T-helper 2 cell treated with Interferon-gamma antibody and Interleukin-4, amounts not matched to agents 5 μg/mL and 100 μg/mL, for 36 hours (primary cell): ENCODE results near the gene MTHFD1L.

Experiments used
- DNase-seq: peaks from one replicate; pipeline ENCODE4 v3.0.0; 2021; ENCODE audit warnings: low spot score
- H3K27ac Mint-ChIP-seq: one replicate; pipeline ENCODE4 v1.8.0; 2021; ENCODE audit warnings: mild to moderate bottlenecking, mixed read lengths
- H3K27me3 Mint-ChIP-seq: one replicate; pipeline ENCODE4 v1.8.0; 2021; ENCODE audit warnings: low read depth, mixed read lengths
- H3K36me3 Mint-ChIP-seq: one replicate; pipeline ENCODE4 v1.8.0; 2021; ENCODE audit warnings: low read depth, mixed read lengths
- H3K4me1 Mint-ChIP-seq: one replicate; pipeline ENCODE4 v1.8.0; 2021; ENCODE audit warnings: low read depth, mixed read lengths
- H3K4me3 Mint-ChIP-seq: one replicate; pipeline ENCODE4 v1.8.0; 2022; ENCODE audit warnings: mild to moderate bottlenecking, moderate library complexity, mixed read lengths
- H3K9me3 Mint-ChIP-seq: one replicate; pipeline ENCODE4 v1.8.0; 2021; ENCODE audit warnings: mixed read lengths

The MTHFD1L gene

DNA sequence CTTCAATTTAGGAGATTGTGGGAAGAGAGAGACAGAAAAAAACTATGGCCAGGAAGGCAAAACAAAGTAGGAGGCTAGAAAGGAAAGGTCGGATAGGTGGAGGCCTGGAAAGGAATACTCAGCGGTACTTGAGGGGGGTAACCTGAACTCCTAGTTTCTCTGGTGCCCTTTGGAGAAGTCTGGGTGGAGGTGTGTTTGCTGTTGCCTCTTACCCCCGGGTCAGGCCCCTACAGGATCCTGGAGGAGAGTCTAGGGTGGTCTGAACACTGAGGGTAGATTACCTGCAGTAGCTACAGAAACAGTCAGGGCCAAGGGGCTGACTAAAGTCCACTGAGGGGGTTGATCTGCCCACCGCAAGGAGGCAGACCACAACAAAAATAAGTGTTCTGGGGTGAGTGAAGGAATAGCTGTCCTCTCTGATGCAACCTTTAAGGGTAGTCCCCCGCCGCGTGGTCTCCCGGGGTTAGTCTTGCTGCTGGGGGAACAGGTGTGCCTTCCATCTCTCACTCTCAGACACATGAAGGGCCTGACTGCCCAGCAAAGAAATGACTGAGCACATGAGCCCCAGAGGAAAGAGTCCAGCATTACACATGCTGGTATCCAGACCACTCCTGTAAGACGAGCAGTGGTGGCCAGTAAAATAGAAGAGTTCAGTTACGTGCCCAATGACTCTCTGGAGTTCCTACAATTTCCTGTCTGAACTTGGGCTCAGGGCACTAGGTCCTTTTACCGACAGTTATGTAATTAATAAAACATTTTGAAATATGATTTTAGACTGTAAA, 59.5 kb downstream of the MTHFD1L start:
- H3K27me3 Mint-ChIP-seq, result no peaks in the 10 kb centered on the region
- H3K4me1 Mint-ChIP-seq, result no peaks in the 10 kb centered on the region
- DNase-seq, result no peak
- H3K4me3 Mint-ChIP-seq, result no peak overlapping the region
- H3K27ac Mint-ChIP-seq, result no peak overlapping the region
- H3K9me3 Mint-ChIP-seq, result no peaks in the 10 kb centered on the region
- H3K36me3 Mint-ChIP-seq, result peaks cover 21% of the 10 kb centered on the region

DNA sequence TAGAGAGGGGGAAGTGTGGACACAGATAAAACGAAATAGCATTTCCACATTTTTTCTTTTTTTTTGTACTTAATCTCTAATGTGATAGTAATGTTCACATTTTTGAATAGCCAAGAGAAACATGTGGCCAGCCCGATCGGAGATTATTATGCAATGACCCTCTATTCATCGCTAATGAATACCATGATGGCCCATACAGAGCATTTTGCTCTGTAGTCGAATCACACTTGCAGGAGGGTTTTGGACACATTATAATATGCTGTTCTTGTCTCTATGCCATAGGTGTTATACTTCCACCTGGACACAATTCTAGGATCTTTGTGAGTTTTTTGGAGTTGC, 60.1 kb downstream of the MTHFD1L start:
- no peak overlapping the region for H3K27ac Mint-ChIP-seq
- no peaks in the 10 kb centered on the region for H3K4me1 Mint-ChIP-seq
- DNase-seq, result no peak
- no peaks in the 10 kb centered on the region for H3K27me3 Mint-ChIP-seq
- no peak overlapping the region for H3K4me3 Mint-ChIP-seq
- H3K9me3 Mint-ChIP-seq, result no peaks in the 10 kb centered on the region
- peaks cover 21% of the 10 kb centered on the region for H3K36me3 Mint-ChIP-seq

DNA sequence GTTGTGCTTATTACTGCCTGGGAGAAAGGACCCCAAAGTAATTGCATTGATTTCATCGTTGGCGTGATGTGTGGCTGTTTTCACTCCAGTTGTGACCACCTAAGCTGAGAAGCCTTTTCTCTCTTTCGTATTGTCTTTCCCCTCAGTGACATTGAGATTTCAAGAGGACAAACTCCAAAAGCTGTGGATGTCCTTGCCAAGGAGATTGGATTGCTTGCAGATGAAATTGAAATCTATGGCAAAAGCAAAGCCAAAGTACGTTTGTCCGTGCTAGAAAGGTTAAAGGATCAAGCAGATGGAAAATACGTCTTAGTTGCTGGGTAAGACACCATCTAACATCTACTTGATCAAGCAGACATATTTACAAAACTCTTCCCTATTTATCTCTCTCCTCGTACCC, 60.5 kb downstream of the MTHFD1L start:
- Mint-ChIP-seq H3K4me3 (no peak overlapping the region), H3K27ac (no peak overlapping the region), H3K27me3 (no peaks in the 10 kb centered on the region), H3K9me3 (no peaks in the 10 kb centered on the region), H3K4me1 (no peaks in the 10 kb centered on the region), H3K36me3 (peaks cover 21% of the 10 kb centered on the region)
- DNase-seq, result no peak

DNA sequence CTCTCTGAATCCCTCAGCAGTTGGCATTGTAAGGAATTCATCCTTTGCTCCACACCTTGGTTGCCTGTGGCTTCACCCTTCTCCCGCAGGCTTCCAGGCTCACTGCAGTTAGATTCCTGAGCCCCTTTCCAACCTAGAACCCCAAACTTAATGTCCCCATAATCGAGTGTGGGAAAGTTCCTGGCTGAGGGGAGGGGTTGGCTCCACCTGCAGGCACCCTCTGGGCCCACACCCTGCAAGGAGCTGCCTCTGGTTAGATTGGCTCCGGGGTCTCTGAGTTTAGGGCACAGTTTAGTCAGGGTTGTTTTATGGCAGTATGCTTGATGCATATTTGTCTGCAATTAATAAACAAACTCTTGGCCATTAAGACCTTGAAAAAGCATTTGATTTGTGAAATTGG, 63.4 kb downstream of the MTHFD1L start:
- Mint-ChIP-seq H3K27ac (no peak overlapping the region), H3K27me3 (no peaks in the 10 kb centered on the region), H3K36me3 (peaks cover 12% of the 10 kb centered on the region), H3K4me3 (no peak overlapping the region), H3K9me3 (no peaks in the 10 kb centered on the region), H3K4me1 (no peaks in the 10 kb centered on the region)
- no peak for DNase-seq

DNA sequence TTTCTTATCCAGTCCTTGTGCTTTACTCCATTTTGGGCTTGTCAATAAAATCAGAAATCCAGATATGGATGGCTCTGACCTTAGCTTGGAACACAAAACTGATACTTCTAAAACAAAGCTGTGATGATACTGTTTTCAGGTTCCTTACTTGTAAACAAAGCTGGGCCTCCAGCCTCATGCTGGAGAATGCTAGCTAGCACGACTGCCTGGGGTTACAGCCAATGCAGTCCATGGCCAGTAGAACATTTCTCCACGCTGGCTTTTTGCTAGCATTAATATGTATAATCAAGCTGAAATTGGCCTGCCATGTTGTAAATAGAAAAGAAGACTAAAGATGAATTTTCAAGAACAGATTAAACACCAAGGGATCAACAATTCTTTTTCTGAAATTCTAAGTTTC, 63.9 kb downstream of the MTHFD1L start:
- H3K27me3 Mint-ChIP-seq, result no peaks in the 10 kb centered on the region
- DNase-seq, result no peak
- no peak overlapping the region for H3K4me3 Mint-ChIP-seq
- no peak overlapping the region for H3K27ac Mint-ChIP-seq
- no peaks in the 10 kb centered on the region for H3K9me3 Mint-ChIP-seq
- H3K36me3 Mint-ChIP-seq, result peaks cover 16% of the 10 kb centered on the region
- no peaks in the 10 kb centered on the region for H3K4me1 Mint-ChIP-seq

DNA sequence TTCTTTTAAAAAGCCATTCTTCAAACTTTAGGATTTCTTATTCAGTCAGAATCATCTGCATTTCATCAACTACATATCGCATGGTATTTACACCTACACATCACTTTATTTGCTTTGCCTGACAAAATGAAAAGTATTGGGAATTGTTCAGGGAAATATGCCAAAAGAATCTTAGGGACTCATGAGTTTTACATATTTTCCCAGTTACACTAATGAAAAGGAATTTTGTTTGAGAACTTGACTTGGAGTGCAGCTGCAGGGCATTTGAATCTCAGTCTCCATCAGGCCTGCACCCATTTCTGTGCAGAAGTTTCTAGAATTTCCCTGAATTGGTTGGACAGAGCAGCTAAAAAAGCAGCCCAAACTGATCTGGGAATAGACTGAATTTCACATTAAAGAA, 65.3 kb downstream of the MTHFD1L start:
- Mint-ChIP-seq H3K4me1 (no peaks in the 10 kb centered on the region), H3K4me3 (no peak overlapping the region), H3K9me3 (no peaks in the 10 kb centered on the region), H3K27ac (no peak overlapping the region), H3K36me3 (peaks cover 14% of the 10 kb centered on the region), H3K27me3 (no peaks in the 10 kb centered on the region)
- DNase-seq, result no peak

DNA sequence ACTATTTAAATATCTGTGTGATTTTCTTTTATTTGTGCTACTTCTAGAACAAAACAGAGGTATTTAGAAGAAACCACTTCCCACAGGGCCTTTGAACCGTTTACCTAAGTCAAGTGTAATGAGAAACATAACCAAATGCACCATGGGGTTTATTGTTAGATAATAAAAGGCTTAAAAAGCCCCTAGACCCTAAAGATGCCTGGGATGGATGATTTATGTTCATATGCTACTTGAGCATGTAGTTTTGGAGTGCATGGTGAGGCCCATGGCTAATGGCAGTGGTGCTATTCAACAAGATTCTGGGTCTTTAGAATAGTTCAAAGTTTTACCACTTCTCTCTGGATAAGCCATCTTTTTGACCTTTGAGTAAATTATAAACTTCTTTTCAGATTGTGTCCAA, 65.9 kb downstream of the MTHFD1L start:
- no peaks in the 10 kb centered on the region for H3K4me1 Mint-ChIP-seq
- no peaks in the 10 kb centered on the region for H3K9me3 Mint-ChIP-seq
- no peaks in the 10 kb centered on the region for H3K27me3 Mint-ChIP-seq
- H3K4me3 Mint-ChIP-seq, result no peak overlapping the region
- H3K27ac Mint-ChIP-seq, result no peak overlapping the region
- H3K36me3 Mint-ChIP-seq, result peaks cover 13% of the 10 kb centered on the region
- no peak for DNase-seq

DNA sequence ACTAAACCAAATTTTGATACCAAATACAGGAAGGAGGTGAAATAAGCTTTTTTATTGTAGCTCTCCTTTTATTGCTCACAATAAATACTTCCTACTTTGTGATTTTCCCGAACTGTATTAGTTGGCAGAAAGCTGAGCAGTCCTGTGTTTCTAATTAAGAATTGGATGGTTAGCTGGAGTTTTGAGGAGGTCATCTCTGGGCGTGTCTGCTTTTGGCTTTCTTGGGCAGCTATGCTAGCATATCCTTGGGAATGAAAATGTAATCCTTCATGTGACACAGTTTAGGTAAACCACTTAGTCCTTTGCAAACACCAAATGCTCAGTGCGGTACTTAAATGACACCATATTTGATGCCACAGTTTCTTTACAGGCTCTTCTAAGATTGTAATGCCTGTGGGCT, 67.5 kb downstream of the MTHFD1L start:
- H3K4me3 Mint-ChIP-seq, result no peak overlapping the region
- H3K36me3 Mint-ChIP-seq, result peaks cover 14% of the 10 kb centered on the region
- no peaks in the 10 kb centered on the region for H3K9me3 Mint-ChIP-seq
- no peaks in the 10 kb centered on the region for H3K27me3 Mint-ChIP-seq
- H3K27ac Mint-ChIP-seq, result no peak overlapping the region
- H3K4me1 Mint-ChIP-seq, result no peaks in the 10 kb centered on the region
- DNase-seq, result no peak

DNA sequence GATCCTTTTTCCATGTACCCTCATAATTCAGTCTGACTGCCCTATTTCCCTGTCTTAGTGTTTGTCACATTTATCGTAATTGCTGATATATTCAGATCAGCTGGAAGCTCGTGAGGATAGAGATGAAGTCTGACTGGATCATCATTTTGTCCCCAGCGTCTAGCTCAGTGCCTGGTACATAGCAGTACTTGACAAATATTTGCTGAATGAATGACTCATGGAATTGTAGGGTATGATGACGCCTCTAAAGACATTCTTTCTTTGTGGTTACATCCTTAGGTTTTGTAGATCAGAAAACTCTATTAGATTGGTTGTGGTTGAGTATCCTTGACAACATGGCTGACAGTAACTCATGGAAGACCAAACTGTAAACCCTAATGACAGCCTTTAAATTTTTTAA, 68.9 kb downstream of the MTHFD1L start:
- Mint-ChIP-seq H3K4me3 (no peak overlapping the region), H3K4me1 (no peaks in the 10 kb centered on the region), H3K27ac (no peak overlapping the region), H3K27me3 (no peaks in the 10 kb centered on the region), H3K36me3 (peaks cover 22% of the 10 kb centered on the region), H3K9me3 (no peaks in the 10 kb centered on the region)
- no peak for DNase-seq

DNA sequence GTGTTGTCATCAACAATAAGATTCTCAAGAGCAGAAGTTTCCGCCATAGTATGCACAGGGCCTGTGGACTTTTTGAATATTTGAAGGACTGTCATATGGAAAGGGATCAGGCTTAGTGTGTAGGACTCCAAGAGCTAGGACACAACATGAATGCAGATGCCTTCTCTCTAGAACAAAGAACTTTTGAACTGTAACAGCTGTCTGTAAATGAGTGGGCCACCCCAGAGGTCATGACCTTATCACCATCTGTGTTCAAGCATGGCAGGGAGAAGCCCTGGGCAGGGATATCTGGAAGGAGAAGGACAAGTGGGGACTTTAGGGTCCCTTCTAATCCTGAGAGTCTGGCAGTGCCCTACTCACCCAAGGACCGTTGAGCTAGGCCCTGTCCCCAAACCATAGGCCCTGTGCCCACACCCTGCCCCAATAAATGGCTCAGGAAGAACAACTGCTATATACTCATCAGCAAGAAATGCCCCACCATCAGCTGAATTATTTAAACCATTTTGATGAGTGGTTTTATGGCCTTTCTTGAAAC, 70.6 kb downstream of the MTHFD1L start:
- no peak for DNase-seq
- Mint-ChIP-seq H3K27me3 (no peaks in the 10 kb centered on the region), H3K36me3 (peaks cover 28% of the 10 kb centered on the region), H3K4me3 (no peak overlapping the region), H3K4me1 (no peaks in the 10 kb centered on the region), H3K9me3 (no peaks in the 10 kb centered on the region), H3K27ac (no peak overlapping the region)

DNA sequence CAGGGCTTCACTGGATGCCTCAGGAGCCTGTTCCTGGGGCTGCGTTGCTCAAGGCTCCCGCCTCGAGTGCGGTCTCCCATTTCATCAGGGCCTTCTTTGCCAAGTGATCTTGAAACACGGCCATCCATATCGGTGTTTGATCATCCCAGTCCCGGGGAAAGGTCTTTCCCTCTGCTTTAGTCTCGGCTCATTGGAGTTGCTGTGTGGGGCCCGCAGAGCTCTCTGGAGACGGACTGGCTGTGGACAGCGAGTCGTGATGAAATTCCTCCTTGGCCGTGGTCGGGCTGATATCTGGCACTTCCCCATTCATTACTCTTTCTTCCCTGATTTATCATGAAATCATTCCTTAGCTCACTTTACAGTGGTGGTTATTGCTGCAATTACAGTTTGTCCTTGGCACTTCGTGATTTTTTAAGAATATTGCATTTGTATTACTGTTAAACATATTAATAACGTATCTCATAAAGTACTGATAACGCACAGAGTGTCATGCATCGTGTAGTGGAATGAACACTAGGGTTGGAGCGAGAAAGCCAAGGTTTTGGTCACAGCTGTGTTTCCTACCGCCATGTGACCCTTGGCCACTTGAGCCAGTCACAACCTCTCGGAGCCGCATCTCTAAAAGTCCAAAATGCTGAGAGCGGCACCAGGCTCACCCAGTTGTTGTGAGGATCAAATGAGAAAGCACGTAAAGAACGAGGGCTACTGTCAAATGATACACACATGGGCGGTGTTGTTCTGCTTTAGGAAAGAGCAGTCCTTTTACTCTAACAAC, 71.8 kb downstream of the MTHFD1L start:
- no peak overlapping the region for H3K4me3 Mint-ChIP-seq
- H3K36me3 Mint-ChIP-seq, result peaks cover 32% of the 10 kb centered on the region
- no peak overlapping the region for H3K27ac Mint-ChIP-seq
- no peak for DNase-seq
- H3K4me1 Mint-ChIP-seq, result no peaks in the 10 kb centered on the region
- H3K9me3 Mint-ChIP-seq, result no peaks in the 10 kb centered on the region
- no peaks in the 10 kb centered on the region for H3K27me3 Mint-ChIP-seq

DNA sequence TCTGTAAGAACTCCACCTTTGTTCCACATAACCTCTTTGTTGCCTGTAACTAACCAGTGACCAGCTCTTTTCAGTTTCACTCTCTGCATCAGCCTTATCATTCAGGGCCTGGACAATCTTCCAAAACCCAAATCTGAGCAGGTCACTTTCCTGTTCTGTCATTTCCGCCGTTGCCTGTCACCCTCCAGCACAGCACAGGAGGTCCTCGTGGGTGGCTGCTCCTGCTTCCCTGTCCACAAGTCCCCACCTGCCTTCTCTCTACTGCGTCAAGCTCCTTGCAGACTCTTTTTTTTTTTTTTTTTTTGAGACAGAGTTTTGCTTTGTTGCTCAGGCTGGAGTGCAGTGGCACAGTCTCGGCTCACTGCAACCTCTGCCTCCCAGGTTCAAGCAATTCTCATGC, 73.9 kb downstream of the MTHFD1L start:
- no peaks in the 10 kb centered on the region for H3K4me1 Mint-ChIP-seq
- peaks cover 25% of the 10 kb centered on the region for H3K36me3 Mint-ChIP-seq
- H3K27ac Mint-ChIP-seq, result no peak overlapping the region

DNA sequence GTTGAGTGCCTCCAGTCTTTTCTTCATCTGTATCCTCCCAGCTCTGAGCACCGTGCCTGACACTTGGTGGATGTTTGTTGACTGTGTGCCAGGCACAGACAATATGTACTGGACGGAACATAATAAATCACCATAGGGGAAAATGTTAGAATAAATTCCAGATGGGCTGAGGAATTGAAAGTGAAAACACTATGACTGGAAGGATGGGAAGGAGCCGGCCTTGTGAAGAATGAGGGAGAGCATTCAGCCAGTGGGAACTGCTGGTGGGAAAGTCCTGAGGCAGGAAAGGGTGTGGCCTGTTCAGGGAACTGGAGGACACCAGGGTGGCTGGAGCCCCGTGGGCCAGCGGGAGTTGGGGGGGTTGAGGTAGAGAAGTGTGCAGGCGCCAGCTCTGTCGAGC, 75.4 kb downstream of the MTHFD1L start:
- Mint-ChIP-seq H3K27ac (no peak overlapping the region), H3K4me1 (no peaks in the 10 kb centered on the region), H3K36me3 (peaks cover 24% of the 10 kb centered on the region), H3K4me3 (no peak overlapping the region), H3K9me3 (no peaks in the 10 kb centered on the region), H3K27me3 (no peaks in the 10 kb centered on the region)
- no peak for DNase-seq

More for the DNA sequence above, 73.9 kb downstream of the MTHFD1L start:
- H3K4me3 Mint-ChIP-seq, result no peak overlapping the region
- H3K27me3 Mint-ChIP-seq, result no peaks in the 10 kb centered on the region
- DNase-seq, result no peak
- no peaks in the 10 kb centered on the region for H3K9me3 Mint-ChIP-seq

DNA sequence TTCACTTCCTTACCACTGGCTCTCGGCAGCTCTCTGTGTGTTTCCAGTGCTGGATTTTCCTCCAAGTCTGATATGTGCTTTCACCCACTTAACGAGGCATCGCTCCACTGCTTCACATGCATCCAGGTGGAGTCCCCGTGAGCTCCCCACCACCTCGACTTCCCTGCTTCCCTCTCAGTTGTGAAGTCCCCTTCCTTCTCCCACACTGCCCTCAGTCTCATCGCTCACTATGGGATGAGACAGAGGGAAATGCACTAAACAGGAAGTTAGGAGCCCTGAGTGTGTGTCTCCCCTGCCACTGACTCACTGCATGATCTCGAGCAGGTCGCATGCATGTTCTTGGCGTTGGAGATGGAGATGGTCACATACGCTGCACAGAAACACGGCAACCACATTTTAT, 84.0 kb downstream of the MTHFD1L start:
- no peak for DNase-seq
- no peak overlapping the region for H3K4me3 Mint-ChIP-seq
- H3K4me1 Mint-ChIP-seq, result no peaks in the 10 kb centered on the region

More for the DNA sequence above, 84.0 kb downstream of the MTHFD1L start:
- H3K27me3 Mint-ChIP-seq, result no peaks in the 10 kb centered on the region
- H3K27ac Mint-ChIP-seq, result no peak overlapping the region
- H3K9me3 Mint-ChIP-seq, result no peaks in the 10 kb centered on the region
- H3K36me3 Mint-ChIP-seq, result peaks cover 36% of the 10 kb centered on the region
